GM12878 (cell line): ENCODE measurements around the gene MTERF1. TPM values are rescaled to one million over a fixed set of nuclear protein-coding genes. Genes with fewer than 3 reads are reported as not detected.

Experiments
- ATAC-seq: fragments of 200-7000 bp; cut with Tn5 transposase; 3 replicates; pipeline ENCODE4 v1.9.1; 2020; ENCODE audit warnings: mild to moderate bottlenecking, moderate library complexity
- BruUV-seq: library from RNA; stranded (reverse); fragments of 400-500 nt; replicated peaks from 2 replicates; lab custom pipeline; 2021; lab: Mats Ljungman, UMichigan
- CTCF ChIA-PET: fragments of 300-600 bp; sonication (Branson Sonifier 250); formaldehyde crosslinking; extraction: SDS; loops from one replicate; lab custom pipeline; 2021; ENCODE audit warnings: inconsistent platforms; lab: Yijun Ruan, JAX
- POLR2A ChIA-PET: fragments of 350-600 bp; formaldehyde crosslinking; extraction: SDS; loops from one replicate; lab custom pipeline; 2021; ENCODE audit warnings: inconsistent platforms; lab: Charles Lee
- RAD21 ChIA-PET: fragments of 300-600 bp; sonication (Branson Sonifier 250); formaldehyde crosslinking; loops from one replicate; lab custom pipeline; 2023; ENCODE audit warnings: antibody characterized with exemption; ENCODE audit not compliant: unreplicated experiment; lab: Charles Lee
- SMC1A ChIA-PET: fragments of 300-600 bp; sonication (Branson Sonifier 250); formaldehyde crosslinking; loops from one replicate; lab custom pipeline; 2023; ENCODE audit not compliant: unreplicated experiment, uncharacterized antibody; lab: Charles Lee
- DNase-seq: peaks from one replicate; pipeline ENCODE4 v3.0.0-alpha.2; 2011; ENCODE audit warnings: low read depth, low spot score
- FAIRE-seq: peaks from 3 replicates; lab custom pipeline; 2011; peaks lifted over from hg19 to GRCh38; lab: Jason Lieb, UNC
- H2AFZ ChIP-seq: 2 replicates; pipeline ENCODE4 v1.6.0; 2011; ENCODE audit warnings: low read depth, low read length, control low read depth; ENCODE audit not compliant: control insufficient read depth
- H3K27ac ChIP-seq: 2 replicates; pipeline ENCODE4 v1.5.1; 2011; ENCODE audit warnings: control low read depth; ENCODE audit not compliant: control insufficient read depth, insufficient read depth
- H3K27me3 ChIP-seq, 2 experiments: replicated peaks in 1 of 2; 2 replicates each; pipeline versions ENCODE4 v1.6.0 to v1.6.1; 2011; ENCODE audit warnings: low read length in 1 of 2; ENCODE audit not compliant: control insufficient read depth in 2 of 2, insufficient read depth in 2 of 2
- H3K36me3 ChIP-seq, 2 experiments: 2 replicates each; pipeline ENCODE4 v1.5.1; 2011; ENCODE audit warnings: low read length in 1 of 2; ENCODE audit not compliant: control insufficient read depth in 2 of 2, insufficient read depth in 2 of 2
- H3K4me1 ChIP-seq: 2 replicates; pipeline ENCODE4 v1.6.1; 2011; ENCODE audit warnings: mild to moderate bottlenecking, low read length, moderate library complexity, mixed read lengths; ENCODE audit not compliant: control insufficient read depth, insufficient read depth
- H3K4me2 ChIP-seq: 2 replicates; pipeline ENCODE4 v1.6.0; 2011; ENCODE audit warnings: control low read depth; ENCODE audit not compliant: control insufficient read depth, insufficient read depth
- H3K4me3 ChIP-seq: fragments of 200-600 bp; sonication (generic); 2 replicates; pipeline ENCODE4 v1.5.1; 2016
- H3K79me2 ChIP-seq: 2 replicates; pipeline ENCODE4 v1.6.0; 2011; ENCODE audit warnings: low read length; ENCODE audit not compliant: control insufficient read depth, insufficient read depth
- H3K9ac ChIP-seq: 2 replicates; pipeline ENCODE4 v1.8.0; 2011; ENCODE audit warnings: low read length, control low read depth, mixed read lengths; ENCODE audit not compliant: control insufficient read depth, insufficient read depth
- H3K9me3 ChIP-seq: replicated peaks from 3 replicates; pipeline ENCODE4 v1.5.1; 2011; ENCODE audit warnings: mild to moderate bottlenecking, low read length; ENCODE audit not compliant: control insufficient read depth, insufficient read depth
- H4K20me1 ChIP-seq: 2 replicates; pipeline ENCODE4 v1.6.0; 2011; ENCODE audit not compliant: control insufficient read depth, insufficient read depth
- ESRRA ChIP-seq: IDR thresholded peaks from 2 replicates; pipeline ENCODE4 v1.6.1; 2012; ENCODE audit warnings: mild to moderate bottlenecking, low read length, improper control_type of control experiment
- JUNB ChIP-seq: IDR thresholded peaks from 2 replicates; pipeline ENCODE4 v1.6.1; 2016; ENCODE audit warnings: antibody characterized with exemption, mild to moderate bottlenecking
- KDM1A ChIP-seq: fragments of 200-600 bp; sonication (generic); IDR thresholded peaks from 2 replicates; pipeline ENCODE4 v1.6.1; 2016; ENCODE audit warnings: borderline replicate concordance
- in situ Hi-C: fragments of 300-500 bp; cut with MboI; formaldehyde crosslinking; loops from 9 replicates; pipeline ENCODE4 v1.14.3; 2018; ENCODE audit warnings: mixed read lengths
- intact Hi-C: fragments of 100-400 bp; cut with micrococcal nuclease; formaldehyde crosslinking; loops from one replicate; pipeline ENCODE4 v1.14.2; 2022; ENCODE audit not compliant: unreplicated experiment
- polyA plus RNA-seq, 11 experiments: library from polyadenylated mRNA; depleted of rRNA in 4 of 11; unstranded in 6 of 11; stranded (reverse) in 5 of 11; fragments of >200 nt; fragmentation: Nextera tagmentation in 4 of 11; fragmentation: Illumina TruSeq in 1 of 11; extraction: Ambion mirVana in 4 of 11; extraction: Trizol in 1 of 11; gene quantifications; 1 replicate in 1 of 11; 2 replicates in 10 of 11; pipeline versions ENCODE4 v1.2.1 to v1.2.3, GENCODE V29; 2011 to 2016; ENCODE audit warnings: inconsistent platforms in 2 of 11, missing spikeins in 2 of 11, low read depth in 1 of 11
- total RNA-seq, 4 experiments: library from RNA; depleted of rRNA in 3 of 4; stranded (reverse); fragments of >200 nt in 3 of 4; fragmentation: Illumina TruSeq in 1 of 4; extraction: Trizol in 1 of 4; gene quantifications; 2 replicates each; pipeline versions ENCODE4 v1.2.1 to v1.2.3, GENCODE V29; 2013 to 2021
- TF ChIP-seq, protein P1 (sequence below): IDR thresholded peaks from 2 replicates; pipeline ENCODE4 v1.6.1; 2012; ENCODE audit warnings: low read depth, low read length, improper control_type of control experiment
- TF ChIP-seq, protein P2 (sequence below): fragments of 450-650 bp; IDR thresholded peaks from 2 replicates; pipeline ENCODE4 v1.6.1; 2017; ENCODE audit warnings: borderline replicate concordance
- TF ChIP-seq, protein P3 (sequence below), 3 experiments: IDR thresholded peaks in 2 of 3; conservative IDR thresholded peaks in 1 of 3; 2 replicates each; pipeline ENCODE4 v1.5.1; 2011; ENCODE audit warnings: low read depth in 3 of 3, low read length in 3 of 3, mild to moderate bottlenecking in 3 of 3, control low read depth in 2 of 3, moderate library complexity in 2 of 3, inconsistent platforms in 1 of 3, mixed read lengths in 1 of 3; ENCODE audit not compliant: control insufficient read depth in 2 of 3, insufficient read depth in 1 of 3; ENCODE audit errors: extremely low read depth in 1 of 3
- TF ChIP-seq, protein P4 (sequence below): fragments of 450-650 bp; IDR thresholded peaks from 2 replicates; pipeline ENCODE4 v1.6.1; 2018; ENCODE audit warnings: mild to moderate bottlenecking, low read depth, moderate library complexity; ENCODE audit not compliant: partially characterized antibody

The MTERF1 gene
- total and polyA plus RNA-seq, 10 of the 15 experiments (the other 5 are each of a cell fraction or from before 2014, with no cell fraction given): 14.7 to 38.7 (median 28.0) TPM

DNA sequence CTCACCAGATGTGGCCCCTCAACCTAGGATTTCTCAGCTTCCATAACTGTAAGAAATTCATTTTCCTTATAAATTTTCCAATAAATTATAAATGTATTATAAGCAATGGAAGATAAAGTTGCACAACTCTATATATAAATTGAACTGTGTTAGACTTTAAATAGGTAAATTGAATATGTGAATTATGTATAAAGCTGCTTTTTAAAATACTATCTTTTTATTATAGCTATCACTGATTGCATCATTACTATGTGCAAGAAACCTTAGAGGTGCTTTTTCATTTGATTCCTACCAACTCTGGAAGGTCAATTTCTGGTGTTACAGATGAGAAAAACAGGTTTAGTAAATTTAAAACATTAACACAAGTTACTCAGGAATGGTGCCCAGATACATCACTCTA lies 8.4 kb downstream of the MTERF1 start:
- Histone ChIP-seq H3K9ac (no peak overlapping the region), H3K9me3 (no peaks in the 10 kb centered on the region), H4K20me1 (no peaks in the 10 kb centered on the region), H3K36me3 (peaks cover 0 to 8% of the 10 kb centered on the region in 2 experiments; a peak in 1 of 4 replicates), H3K27me3 (no peaks in the 10 kb centered on the region), H3K4me3 (no peak overlapping the region), H3K4me2 (no peak overlapping the region), H3K27ac (no peak overlapping the region), H3K79me2 (peaks cover 2% of the 10 kb centered on the region), H2AFZ (no peak overlapping the region), H3K4me1 (no peaks in the 10 kb centered on the region)
- no peak for TF ChIP-seq KDM1A
- no peak for TF ChIP-seq JUNB
- TF ChIP-seq, protein P1, sequence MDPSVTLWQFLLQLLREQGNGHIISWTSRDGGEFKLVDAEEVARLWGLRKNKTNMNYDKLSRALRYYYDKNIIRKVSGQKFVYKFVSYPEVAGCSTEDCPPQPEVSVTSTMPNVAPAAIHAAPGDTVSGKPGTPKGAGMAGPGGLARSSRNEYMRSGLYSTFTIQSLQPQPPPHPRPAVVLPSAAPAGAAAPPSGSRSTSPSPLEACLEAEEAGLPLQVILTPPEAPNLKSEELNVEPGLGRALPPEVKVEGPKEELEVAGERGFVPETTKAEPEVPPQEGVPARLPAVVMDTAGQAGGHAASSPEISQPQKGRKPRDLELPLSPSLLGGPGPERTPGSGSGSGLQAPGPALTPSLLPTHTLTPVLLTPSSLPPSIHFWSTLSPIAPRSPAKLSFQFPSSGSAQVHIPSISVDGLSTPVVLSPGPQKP: no peak
- TF ChIP-seq ESRRA: no peak
- TF ChIP-seq, protein P2, sequence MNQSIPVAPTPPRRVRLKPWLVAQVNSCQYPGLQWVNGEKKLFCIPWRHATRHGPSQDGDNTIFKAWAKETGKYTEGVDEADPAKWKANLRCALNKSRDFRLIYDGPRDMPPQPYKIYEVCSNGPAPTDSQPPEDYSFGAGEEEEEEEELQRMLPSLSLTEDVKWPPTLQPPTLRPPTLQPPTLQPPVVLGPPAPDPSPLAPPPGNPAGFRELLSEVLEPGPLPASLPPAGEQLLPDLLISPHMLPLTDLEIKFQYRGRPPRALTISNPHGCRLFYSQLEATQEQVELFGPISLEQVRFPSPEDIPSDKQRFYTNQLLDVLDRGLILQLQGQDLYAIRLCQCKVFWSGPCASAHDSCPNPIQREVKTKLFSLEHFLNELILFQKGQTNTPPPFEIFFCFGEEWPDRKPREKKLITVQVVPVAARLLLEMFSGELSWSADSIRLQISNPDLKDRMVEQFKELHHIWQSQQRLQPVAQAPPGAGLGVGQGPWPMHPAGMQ: no peak
- TF ChIP-seq, protein P3, sequence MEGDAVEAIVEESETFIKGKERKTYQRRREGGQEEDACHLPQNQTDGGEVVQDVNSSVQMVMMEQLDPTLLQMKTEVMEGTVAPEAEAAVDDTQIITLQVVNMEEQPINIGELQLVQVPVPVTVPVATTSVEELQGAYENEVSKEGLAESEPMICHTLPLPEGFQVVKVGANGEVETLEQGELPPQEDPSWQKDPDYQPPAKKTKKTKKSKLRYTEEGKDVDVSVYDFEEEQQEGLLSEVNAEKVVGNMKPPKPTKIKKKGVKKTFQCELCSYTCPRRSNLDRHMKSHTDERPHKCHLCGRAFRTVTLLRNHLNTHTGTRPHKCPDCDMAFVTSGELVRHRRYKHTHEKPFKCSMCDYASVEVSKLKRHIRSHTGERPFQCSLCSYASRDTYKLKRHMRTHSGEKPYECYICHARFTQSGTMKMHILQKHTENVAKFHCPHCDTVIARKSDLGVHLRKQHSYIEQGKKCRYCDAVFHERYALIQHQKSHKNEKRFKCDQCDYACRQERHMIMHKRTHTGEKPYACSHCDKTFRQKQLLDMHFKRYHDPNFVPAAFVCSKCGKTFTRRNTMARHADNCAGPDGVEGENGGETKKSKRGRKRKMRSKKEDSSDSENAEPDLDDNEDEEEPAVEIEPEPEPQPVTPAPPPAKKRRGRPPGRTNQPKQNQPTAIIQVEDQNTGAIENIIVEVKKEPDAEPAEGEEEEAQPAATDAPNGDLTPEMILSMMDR (IDR thresholded peaks at IDR 0.05 in 2 of 3, conservative IDR thresholded peaks at IDR 0.05 in 1 of 3; ENCODE audit: control insufficient read depth in 2 of 3, extremely low read depth in 1 of 3, insufficient read depth in 1 of 3, low read depth in 3 of 3, low read length in 3 of 3): no peak
- TF ChIP-seq, protein P4, sequence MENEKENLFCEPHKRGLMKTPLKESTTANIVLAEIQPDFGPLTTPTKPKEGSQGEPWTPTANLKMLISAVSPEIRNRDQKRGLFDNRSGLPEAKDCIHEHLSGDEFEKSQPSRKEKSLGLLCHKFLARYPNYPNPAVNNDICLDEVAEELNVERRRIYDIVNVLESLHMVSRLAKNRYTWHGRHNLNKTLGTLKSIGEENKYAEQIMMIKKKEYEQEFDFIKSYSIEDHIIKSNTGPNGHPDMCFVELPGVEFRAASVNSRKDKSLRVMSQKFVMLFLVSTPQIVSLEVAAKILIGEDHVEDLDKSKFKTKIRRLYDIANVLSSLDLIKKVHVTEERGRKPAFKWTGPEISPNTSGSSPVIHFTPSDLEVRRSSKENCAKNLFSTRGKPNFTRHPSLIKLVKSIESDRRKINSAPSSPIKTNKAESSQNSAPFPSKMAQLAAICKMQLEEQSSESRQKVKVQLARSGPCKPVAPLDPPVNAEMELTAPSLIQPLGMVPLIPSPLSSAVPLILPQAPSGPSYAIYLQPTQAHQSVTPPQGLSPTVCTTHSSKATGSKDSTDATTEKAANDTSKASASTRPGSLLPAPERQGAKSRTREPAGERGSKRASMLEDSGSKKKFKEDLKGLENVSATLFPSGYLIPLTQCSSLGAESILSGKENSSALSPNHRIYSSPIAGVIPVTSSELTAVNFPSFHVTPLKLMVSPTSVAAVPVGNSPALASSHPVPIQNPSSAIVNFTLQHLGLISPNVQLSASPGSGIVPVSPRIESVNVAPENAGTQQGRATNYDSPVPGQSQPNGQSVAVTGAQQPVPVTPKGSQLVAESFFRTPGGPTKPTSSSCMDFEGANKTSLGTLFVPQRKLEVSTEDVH: no peak
- in situ Hi-C loops: no loop called here
- POLR2A ChIA-PET: no interaction called here
- SMC1A ChIA-PET: interaction anchor here (2.6 kb wide), 1 partner anchor 11 kb away, joined by 6 read pairs; no protein-coding TSS in a partner anchor
- CTCF ChIA-PET: interaction anchor here (0.7 to 1.2 kb wide), 2 partner anchors 13 to 42 kb away, joined by 3 read pairs; no protein-coding TSS in a partner anchor
- no peak for DNase-seq
- RAD21 ChIA-PET: no interaction called here
- ATAC-seq: no peak
- BruUV-seq: no TSS peak
- no peak for FAIRE-seq
- intact Hi-C loops: loop anchor here (10.0 kb wide), 1 partner anchor 573 kb away; the partner anchor contains the start of gene GATAD1
